ENCODE results near the gene GNAT1.

GNAT1 gene

DNA sequence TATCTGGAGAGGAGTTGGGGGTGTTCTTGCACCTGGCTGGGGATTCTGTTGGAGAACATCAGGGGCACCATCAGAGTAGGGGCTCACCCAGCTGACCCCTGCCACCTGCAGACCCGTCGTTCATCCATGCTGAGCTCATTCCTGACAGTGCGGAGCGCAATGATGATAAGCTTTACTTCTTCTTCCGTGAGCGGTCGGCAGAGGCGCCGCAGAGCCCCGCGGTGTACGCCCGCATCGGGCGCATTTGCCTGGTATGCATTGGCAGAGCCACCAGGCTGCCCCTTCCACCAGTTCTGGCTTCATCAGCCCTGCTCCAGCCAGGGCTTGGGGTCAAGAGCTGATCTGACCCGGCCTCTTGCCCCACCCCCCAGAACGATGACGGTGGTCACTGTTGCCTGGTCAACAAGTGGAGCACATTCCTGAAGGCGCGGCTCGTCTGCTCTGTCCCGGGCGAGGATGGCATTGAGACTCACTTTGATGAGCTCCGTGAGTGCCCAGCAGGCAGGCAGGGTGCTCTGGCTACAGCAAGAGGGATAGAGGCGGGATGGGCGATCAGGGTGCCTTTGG is 8.8 kb upstream of the GNAT1 start:
- no peak for DNase-seq

DNA sequence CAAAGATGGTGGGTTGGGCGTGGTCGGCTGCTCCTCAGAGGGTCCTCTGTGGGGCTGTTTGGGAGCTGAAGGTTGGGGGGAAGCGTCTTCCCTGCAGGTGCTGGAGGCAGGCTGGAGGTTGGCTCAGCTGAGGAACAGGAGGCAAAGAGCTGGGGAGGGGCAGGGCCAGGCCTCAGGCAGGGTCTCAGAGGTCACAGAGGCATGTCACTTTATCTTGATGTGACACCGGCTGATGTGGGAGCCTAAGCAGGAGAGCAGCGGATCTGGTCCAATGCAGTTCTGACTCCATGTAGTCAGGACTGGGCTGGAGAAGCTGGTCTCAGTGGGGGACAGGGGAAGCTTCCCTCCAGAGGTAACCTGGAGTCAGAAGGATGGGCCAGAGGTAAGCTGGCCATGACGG is 7.7 kb upstream of the GNAT1 start:
- no peak for DNase-seq

DNA sequence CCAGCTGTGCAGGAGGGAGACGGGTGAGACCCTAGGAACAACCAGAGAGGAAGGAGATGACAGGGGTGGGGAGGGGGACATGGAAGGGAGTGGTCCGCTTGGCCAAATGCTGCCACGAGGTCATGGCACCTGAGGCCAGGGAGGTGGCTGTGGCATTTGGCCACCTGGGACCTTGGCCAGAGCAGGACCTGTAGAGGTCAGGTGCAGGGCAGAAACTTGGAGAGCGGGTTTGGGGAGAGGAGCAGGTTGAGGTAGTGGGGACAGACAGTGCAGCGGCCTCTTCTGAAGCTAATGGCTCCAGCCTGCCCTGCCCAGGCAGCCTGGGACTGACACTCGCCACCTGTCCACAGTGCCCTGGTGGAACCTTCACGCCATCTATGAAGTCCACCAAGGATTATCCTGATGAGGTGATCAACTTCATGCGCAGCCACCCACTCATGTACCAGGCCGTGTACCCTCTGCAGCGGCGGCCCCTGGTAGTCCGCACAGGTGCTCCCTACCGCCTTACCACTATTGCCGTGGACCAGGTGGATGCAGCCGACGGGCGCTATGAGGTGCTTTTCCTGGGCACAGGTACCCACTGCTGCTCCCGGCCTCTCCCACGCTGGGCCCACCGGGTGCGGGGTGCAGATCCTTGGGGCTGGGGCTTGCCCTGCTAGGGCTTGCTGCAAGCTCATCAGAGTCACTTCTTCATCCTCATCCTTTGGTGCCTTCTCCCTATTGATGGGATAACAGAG is 7.0 kb upstream of the GNAT1 start:
- no peak for DNase-seq

DNA sequence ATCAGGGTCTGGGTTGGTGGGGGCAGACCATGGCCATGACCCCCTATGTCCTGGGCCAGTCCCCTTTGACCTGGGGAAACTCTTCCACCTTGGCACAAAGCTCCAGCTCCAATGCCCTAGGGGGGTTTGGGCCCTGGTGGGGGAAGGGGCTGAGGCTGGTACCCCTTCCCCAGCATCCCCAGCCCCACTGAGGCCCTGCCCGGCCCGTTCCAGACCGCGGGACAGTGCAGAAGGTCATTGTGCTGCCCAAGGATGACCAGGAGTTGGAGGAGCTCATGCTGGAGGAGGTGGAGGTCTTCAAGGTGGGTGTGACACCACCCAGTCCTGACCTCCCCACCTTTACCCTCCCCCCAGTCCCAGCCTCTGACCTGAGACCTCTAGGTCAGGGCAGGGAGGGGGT is 6.2 kb upstream of the GNAT1 start:
- no peak for DNase-seq

DNA sequence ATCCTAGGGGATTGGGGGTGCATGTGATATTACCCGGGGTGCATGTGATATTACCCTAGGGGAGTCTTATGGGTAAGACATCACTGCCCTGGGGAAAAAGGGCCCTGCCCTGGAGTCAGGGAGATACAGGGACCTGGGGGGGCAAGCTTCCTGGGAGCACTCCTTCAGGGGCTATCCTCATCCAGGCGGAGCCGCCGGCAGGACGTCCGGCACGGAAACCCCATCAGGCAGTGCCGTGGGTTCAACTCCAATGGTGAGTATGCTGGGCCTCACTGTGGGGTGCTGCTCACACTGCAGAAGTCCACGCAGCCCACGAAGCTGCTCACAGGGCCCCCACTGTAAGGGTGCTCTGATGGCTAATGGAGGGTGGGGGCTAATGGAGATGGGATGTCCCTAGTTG is 5.3 kb upstream of the GNAT1 start:
- no peak for DNase-seq

DNA sequence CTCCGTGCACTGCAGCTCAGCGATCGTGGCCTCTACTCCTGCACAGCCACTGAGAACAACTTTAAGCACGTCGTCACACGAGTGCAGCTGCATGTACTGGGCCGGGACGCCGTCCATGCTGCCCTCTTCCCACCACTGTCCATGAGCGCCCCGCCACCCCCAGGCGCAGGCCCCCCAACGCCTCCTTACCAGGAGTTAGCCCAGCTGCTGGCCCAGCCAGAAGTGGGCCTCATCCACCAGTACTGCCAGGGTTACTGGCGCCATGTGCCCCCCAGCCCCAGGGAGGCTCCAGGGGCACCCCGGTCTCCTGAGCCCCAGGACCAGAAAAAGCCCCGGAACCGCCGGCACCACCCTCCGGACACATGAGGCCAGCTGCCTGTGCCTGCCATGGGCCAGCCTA is 3.7 kb upstream of the GNAT1 start:
- no peak for DNase-seq

DNA sequence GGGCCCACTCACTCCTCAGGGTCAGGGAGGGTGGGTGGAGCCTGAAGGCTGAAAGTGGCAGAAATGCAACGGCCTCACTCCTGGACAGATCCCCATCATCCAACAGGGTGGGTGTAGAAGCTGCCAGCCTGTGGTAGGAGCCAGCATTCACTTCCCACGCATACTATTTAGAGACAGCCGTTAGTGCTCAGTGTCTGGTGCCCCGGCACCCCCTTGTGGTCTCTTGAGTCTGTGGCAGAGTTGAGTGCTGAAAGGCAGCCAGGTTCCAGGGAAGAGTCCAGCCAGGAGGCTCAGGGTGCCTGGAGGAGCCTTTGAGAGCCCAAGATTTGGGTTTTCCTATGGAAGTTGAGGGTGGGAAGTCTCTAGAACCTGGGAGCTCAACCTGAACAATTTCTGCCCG is 2.1 kb upstream of the GNAT1 start:
- DNase-seq, result peak; percentile 73

DNA sequence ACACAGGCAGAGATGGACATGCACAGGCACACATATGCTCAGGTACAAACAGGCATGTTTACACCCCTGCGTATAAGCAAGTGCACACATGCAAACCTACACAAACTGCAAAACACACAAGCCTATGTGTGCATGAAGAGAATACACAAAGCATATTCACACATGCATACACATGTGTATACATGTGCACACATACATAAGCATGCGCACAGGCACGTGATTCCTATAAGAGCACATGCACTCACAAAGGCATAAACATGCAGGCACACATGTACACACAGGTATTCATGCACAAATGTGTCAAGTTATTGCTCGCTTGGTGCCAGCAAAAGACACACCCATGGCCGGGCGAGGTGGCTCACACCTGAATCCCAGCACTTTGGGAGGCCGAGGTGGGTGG is 1.4 kb upstream of the GNAT1 start:
- no peak for DNase-seq

DNA sequence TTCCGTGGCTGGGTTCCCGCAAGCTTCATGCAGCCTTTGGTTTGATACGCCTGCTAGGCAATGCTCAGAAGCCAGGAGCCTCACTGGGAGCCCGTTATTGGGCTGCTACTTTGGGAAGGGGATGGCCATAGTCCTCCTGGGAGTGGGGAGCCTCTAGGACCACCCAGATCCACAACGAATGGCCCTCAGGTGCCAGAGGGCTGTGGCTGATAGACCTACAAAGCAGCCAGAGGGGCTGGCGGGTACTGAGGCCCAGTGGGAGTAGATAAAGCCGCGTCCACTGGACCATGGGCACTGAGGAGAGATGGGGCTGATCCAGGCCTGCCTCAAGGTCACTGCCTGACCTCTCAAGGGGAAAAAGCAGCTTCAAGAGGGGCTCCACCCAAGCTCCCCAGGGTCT is 714 bp downstream of the GNAT1 start:
- DNase-seq, result no peak

DNA sequence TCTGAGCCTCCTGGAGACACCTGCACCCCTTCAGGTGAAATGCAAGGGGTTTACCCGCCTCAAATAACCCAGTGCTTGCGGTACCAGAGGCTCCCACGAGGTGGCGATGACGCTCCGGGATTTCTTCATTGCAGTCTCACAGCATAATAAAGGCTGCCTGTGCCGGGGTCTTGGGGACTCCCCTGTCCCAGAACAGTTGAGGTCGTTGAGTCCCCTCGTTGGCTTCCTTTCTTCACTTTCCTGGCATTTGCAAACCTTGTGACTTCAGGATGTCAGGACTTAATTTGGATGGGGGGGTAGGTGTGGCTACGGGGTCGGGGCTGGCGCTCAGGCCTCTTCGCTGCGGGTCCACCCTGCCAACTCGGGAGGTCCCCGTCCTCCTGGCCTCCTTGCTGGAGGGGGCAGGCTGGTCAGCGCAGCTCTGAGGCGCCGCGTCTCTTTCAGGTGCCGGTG is 1.3 kb downstream of the GNAT1 start:
- DNase-seq, result peak; percentile 73

DNA sequence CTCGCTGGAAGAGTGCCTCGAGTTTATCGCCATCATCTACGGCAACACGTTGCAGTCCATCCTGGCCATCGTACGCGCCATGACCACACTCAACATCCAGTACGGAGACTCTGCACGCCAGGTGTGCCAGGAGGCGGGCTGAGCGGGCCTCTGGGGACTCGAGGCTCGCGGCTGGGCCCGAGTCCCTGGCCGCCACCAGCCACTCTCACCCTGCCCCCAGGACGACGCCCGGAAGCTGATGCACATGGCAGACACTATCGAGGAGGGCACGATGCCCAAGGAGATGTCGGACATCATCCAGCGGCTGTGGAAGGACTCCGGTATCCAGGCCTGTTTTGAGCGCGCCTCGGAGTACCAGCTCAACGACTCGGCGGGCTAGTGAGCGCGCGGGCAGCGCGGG is 1.9 kb downstream of the GNAT1 start:
- no peak for DNase-seq

DNA sequence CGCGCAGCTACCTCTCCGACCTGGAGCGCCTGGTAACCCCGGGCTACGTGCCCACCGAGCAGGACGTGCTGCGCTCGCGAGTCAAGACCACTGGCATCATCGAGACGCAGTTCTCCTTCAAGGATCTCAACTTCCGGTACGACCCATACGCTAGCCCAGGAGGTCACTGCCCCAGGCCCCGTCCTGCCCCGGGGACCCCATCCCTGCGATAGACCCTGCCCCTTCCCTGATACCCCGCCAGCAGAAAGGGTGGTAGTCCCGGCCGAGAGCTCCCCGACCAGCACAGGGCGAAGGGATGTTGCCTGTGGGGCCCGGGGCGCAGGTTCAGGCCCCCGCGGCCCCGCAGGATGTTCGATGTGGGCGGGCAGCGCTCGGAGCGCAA is 2.3 kb downstream of the GNAT1 start:
- no peak for DNase-seq

DNA sequence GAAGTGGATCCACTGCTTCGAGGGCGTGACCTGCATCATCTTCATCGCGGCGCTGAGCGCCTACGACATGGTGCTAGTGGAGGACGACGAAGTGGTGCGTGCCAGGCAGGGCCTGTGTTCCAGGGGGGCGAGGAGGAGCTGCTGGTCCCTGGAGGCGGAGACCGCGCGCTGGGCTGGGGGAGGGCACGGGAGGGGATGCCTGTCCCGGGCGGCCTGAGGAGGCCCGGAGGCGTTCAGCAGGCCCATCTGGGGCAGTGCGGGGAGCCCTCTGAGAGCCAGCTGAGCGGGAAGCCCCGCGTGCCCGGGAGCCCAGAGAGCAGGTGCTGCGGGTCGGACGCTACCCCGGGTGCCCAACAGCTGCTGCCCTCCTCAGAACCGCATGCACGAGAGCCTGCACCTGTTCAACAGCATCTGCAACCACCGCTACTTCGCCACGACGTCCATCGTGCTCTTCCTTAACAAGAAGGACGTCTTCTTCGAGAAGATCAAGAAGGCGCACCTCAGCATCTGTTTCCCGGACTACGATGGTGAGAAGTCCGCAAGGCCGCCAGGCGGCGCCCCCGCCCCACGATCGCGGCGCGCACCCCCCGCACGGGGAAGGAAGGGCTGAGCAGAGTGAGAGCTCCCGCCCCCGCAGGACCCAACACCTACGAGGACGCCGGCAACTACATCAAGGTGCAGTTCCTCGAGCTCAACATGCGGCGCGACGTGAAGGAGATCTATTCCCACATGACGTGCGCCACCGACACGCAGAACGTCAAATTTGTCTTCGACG is 2.9 kb downstream of the GNAT1 start:
- peak; percentile 49 for DNase-seq

DNA sequence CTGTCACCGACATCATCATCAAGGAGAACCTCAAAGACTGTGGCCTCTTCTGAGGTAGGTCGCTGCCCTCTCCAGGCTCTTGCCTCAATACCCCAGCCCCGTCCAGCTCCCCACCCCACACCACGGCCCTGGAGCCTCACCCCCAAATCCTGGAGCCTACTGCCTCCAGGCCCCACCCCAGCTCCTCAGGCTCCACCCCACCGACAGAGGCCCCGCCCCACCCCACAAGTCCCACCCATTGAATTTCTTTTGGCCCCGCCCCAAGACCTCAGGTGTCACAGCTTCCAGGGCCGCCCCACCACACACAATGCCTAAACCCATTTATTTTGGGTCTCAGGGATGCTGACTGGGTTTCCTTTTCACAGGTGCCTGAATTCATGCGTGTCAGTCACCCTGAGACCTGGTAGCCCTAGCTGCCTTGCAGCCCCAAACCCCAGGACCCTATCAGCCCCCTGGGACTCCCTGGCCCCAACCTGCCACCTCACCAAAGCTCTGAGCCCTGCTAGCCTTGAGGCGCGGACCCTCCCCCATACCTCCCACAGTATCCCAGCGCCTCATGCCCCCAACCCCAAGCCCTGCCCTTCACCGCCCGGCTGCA is 3.6 kb downstream of the GNAT1 start:
- peak; percentile 12 for DNase-seq

DNA sequence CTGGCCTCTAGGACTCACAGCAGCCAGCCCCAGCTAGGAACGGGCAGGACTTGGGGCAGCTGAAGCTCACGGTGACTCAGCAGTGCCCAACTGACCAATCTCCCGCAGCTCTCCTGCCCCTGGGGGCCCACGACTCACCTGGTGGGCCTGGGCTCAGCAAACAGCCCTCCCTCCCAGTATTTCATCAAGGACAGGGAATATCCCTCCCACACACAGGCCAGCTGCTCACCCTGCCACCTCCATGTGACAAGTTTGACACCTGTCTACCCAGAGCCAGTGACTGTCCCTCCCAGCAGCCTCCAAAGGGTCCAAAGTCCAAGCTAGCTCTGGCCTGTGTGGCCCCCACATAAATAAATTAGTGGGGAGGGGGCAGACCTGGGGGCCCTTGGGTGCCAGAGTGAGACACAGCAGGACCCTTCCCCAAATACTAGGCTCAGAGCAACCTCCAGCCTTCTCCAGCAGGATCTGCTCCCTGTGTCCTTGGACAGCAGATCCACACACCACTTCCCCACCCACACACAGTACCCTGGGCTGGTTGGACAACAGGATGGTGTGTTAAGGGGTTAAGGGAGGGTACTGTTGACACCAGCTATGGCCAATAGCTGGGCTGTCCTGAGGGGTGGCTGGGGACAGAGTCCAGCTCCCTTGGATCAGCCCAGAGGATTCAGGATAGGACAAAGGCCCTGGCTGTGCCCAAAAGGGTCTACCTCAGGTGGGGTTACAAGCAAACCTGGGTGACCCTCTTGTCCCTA is 4.3 kb downstream of the GNAT1 start:
- DNase-seq, result no peak

DNA sequence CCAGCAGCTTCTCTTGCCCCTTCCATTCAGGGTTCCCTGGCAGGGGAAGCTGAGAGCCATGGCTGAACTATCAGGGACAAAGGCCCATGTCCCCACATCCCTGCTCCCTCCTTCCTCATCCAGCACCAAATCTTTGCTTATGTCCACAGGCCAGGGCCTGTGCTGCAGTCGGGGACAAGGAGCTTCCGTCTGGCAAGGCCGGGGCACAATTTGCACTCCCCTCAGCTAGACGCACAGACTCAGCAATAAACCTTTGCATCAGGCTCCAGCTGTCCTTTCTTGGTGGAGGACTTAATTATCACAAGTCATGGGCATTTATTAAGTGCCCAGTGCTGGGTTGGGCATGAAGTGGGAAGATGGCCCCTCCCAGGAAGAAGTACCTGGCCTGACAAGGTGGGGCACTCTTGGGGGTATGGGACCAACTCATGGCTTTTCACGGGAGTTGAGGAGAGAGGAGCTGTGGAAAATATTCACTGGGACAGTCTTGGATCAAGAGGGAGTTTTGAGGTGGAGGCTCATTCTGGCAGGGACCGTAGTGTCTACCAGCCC is 4.9 kb downstream of the GNAT1 start:
- no peak for DNase-seq

DNA sequence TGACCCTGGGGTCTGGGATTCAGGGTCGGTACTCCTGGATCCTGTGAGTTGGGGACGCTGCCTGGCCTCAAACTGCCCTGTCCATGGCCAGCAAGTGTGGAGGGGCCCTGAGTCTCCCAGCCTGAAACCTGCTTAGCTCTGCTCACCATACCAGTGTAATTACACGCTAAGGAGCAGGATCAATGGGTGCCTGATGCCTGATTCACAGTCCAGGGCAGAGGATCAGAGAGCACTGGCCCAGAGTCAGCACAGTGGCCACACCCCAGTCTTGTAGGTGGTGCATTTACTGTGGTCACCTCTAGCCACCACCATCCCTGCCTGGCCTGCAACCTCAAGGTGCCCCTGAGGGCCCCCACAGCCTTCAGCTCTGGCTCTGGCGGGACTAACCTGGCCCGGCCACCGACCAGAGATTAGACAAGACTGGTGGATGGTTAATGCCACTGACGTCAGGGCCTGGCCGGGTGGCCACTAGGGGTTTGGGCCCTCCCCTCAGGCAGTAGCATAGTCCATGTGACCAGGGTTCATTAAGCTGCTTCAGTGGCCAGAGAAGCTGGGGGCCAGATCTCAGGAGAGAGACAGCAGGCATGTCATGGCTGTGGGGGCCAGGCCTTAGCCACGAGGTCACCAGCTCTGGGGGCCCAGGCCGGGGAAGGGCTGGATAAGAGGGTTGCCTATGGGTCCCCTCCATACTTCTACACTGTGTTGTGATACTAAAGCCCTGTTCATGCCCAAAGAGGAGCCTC is 10.3 kb downstream of the GNAT1 start:
- DNase-seq, result no peak

DNA sequence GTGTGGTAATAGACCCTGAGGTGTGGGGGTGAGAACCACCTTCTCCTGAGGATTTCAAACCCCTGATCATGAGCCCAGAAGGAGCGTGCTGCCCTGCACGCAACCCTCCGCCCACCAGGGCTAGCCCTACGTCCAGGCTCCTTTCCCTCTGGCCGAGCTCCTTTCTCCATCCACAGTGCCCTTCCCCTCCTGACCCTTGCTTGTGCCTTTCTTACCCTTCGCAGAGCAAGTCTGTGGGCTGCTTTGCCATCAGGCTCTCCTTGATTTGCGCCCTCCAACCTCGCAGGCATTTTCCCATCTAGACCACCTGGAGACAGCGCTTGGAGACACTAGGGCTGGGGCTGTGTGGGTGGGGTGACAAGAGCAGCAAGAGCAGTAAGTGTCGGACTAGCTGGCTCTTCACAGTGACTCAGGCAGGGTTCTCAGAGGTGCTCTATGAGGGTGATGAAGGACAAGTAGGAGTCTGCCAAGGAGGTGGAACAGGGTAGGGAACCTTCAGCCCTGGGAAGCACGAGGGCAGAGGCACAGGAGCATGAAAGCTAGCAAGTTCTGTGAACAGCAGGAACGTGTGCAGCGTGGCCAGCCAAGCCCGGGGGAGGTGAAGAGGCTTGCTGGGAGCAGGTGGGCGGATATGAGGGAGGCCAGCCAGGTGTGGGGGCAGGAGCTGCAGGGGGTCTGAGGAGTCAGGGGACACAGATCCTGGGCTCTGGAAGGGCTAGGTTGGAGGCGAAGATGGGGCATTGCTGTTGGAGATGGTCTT is 11.1 kb downstream of the GNAT1 start:
- DNase-seq, result no peak

DNA sequence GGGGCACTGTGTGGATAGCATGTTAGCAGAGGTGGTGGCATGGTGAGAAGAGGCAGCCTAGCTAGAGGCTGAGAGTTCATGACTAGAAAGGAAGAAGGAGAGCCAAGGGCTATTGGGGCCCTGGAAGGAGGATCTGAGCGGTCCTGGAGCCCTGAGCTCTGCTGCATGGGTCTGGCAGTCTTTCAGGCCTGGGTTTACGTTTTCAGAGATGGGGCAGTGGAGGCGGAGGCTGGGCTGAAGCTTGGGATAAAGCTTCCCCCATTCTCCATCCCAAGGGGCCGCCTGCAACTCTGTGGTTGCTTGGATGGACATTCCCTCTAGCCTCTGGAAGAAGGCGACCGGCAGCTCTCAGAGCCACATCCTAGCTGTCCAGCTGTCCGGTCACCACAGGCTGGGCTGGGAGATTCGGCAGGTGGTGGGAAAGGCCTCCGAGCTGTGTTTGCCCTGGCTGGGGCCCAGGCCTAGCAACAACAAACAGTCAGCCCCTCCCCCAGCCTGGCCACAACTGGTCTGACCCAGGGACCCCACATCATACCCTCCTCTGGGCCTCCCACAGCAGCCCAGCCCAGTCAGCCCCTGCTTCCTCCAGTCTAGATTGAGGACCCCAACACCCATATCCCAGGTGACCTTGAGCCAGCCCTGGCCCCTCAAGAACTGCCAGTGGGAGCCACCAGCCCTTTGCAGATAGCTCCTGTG is 11.9 kb downstream of the GNAT1 start:
- DNase-seq, result no peak

Data from suppressor macrophage treated with lipopolysaccharide for 4 hours (primary cell).